ENCODE data around the gene FHOD3. TPM values are rescaled to one million over a fixed set of nuclear protein-coding genes. Genes with fewer than 3 reads are reported as not detected.

Gene FHOD3
- total and polyA plus RNA-seq, 9 of the 15 experiments (the other 6 are each of a cell fraction or from before 2014, with no cell fraction given): 0.11 TPM; not detected in 8

GRCh38 chr18:36733150-36733549 lies 435.6 kb downstream of the FHOD3 start (continued):
- TF ChIP-seq TARDBP (IDR thresholded peaks at IDR 0.05) (no peak), ZNF830 (CRISPR knock-in tag; IDR thresholded peaks at IDR 0.05) (no peak), NBN (IDR thresholded peaks at IDR 0.05; ENCODE audit: low read depth) (no peak), MCM7 (IDR thresholded peaks at IDR 0.05) (no peak), L3MBTL2 (IDR thresholded peaks at IDR 0.05) (no peak)
- TF ChIP-seq, protein P1, sequence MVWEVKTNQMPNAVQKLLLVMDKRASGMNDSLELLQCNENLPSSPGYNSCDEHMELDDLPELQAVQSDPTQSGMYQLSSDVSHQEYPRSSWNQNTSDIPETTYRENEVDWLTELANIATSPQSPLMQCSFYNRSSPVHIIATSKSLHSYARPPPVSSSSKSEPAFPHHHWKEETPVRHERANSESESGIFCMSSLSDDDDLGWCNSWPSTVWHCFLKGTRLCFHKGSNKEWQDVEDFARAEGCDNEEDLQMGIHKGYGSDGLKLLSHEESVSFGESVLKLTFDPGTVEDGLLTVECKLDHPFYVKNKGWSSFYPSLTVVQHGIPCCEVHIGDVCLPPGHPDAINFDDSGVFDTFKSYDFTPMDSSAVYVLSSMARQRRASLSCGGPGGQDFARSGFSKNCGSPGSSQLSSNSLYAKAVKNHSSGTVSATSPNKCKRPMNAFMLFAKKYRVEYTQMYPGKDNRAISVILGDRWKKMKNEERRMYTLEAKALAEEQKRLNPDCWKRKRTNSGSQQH (CRISPR knock-in tag; IDR thresholded peaks at IDR 0.05): no peak
- TF ChIP-seq, protein P2, sequence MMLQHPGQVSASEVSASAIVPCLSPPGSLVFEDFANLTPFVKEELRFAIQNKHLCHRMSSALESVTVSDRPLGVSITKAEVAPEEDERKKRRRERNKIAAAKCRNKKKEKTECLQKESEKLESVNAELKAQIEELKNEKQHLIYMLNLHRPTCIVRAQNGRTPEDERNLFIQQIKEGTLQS (IDR thresholded peaks at IDR 0.05): no peak
- TF ChIP-seq, protein P2 (CRISPR knock-in tag; conservative IDR thresholded peaks at IDR 0.05): no peak
- TF ChIP-seq, protein P3, sequence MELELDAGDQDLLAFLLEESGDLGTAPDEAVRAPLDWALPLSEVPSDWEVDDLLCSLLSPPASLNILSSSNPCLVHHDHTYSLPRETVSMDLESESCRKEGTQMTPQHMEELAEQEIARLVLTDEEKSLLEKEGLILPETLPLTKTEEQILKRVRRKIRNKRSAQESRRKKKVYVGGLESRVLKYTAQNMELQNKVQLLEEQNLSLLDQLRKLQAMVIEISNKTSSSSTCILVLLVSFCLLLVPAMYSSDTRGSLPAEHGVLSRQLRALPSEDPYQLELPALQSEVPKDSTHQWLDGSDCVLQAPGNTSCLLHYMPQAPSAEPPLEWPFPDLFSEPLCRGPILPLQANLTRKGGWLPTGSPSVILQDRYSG (tag; conservative IDR thresholded peaks at IDR 0.05; ENCODE audit: low read depth): no peak

- Histone ChIP-seq H4K20me1 (replicated peaks; ENCODE audit: control insufficient read depth, insufficient read depth, low read length) (no peaks in the 10 kb centered on the region), H2AFZ (ENCODE audit: low read depth, low read length) (no peak overlapping the region), H3K79me2 (ENCODE audit: control insufficient read depth, insufficient read depth, low read length) (no peaks in the 10 kb centered on the region), H3K27ac (ENCODE audit: extremely low read depth, low read depth, low read length) (no peak overlapping the region), H3K4me2 (ENCODE audit: insufficient read depth, low read length) (no peak overlapping the region), H3K4me1 (replicated peaks in 1 of 2; ENCODE audit: control insufficient read depth in 2 of 2, insufficient read depth in 2 of 2, low read length in 2 of 2) (no peaks in the 10 kb centered on the region), H3K9me1 (ENCODE audit: control insufficient read depth, insufficient read depth, low read length) (no peaks in the 10 kb centered on the region), H3K36me3 (ENCODE audit: control insufficient read depth, insufficient read depth, low read length) (no peaks in the 10 kb centered on the region), H3K4me3 (no peak overlapping the region), H3K27me3 (ENCODE audit: control insufficient read depth in 2 of 2, insufficient read depth in 2 of 2, low read length in 2 of 2) (peaks cover 0 to 4% of the 10 kb centered on the region in 2 experiments; a peak in 1 of 5 replicates), H3K9ac (ENCODE audit: insufficient read depth in 1 of 2, low read depth in 2 of 2, low read length in 2 of 2) (no peak overlapping the region), H3K9me3 (replicated peaks; ENCODE audit: control insufficient read depth, insufficient read depth, low read depth, low read length) (no peaks in the 10 kb centered on the region)
- ChIA-PET POLR2A (no interaction called here), CTCF (ENCODE audit: low intra/inter-chr PET ratio) (no interaction called here)
- DNase-seq (ENCODE audit: extremely low read depth in 1 of 4, low spot score in 3 of 4): no peak
- no peak for ATAC-seq
- TF ChIP-seq CSDE1 (IDR thresholded peaks at IDR 0.05) (no peak), ZNF75A (CRISPR knock-in tag; IDR thresholded peaks at IDR 0.05) (no peak), RBM39 (optimal IDR thresholded peaks at IDR 0.05; ENCODE audit: low read depth, low read length) (no peak), ZNF3 (CRISPR knock-in tag; IDR thresholded peaks at IDR 0.05) (no peak), SP1 (CRISPR knock-in tag; IDR thresholded peaks at IDR 0.05) (no peak), GABPA (tag; conservative IDR thresholded peaks at IDR 0.05; ENCODE audit: low read depth) (no peak)
- FAIRE-seq: no peak
- BruUV-seq (replicated peaks): no TSS peak
- intact Hi-C loops (cut with micrococcal nuclease) (no loop called here), in situ Hi-C loops (cut with MboI) (no loop called here)
- WGBS (ENCODE audit: insufficient coverage, low coverage, missing lambda C conversion rate): 0% methylated on average over 4 of the region's 4 CpGs
Measured at GRCh38 chr18:36734596-36734995, 437.1 kb downstream of the FHOD3 start.

All from K562 (cell line).